GM12878 (cell line): ENCODE data around the gene CLDN9. TPM values are rescaled to one million over a fixed set of nuclear protein-coding genes. Genes with fewer than 3 reads are reported as not detected.

Source experiments
- ATAC-seq: fragments of 200-7000 bp; cut with Tn5 transposase; 3 replicates; pipeline ENCODE4 v1.9.1; 2020; ENCODE audit warnings: mild to moderate bottlenecking, moderate library complexity
- BruUV-seq: library from RNA; stranded (reverse); fragments of 400-500 nt; replicated peaks from 2 replicates; lab custom pipeline; 2021; lab: Mats Ljungman, UMichigan
- CTCF ChIA-PET: fragments of 300-600 bp; sonication (Branson Sonifier 250); formaldehyde crosslinking; extraction: SDS; loops from one replicate; lab custom pipeline; 2021; ENCODE audit warnings: inconsistent platforms; lab: Yijun Ruan, JAX
- POLR2A ChIA-PET: fragments of 350-600 bp; formaldehyde crosslinking; extraction: SDS; loops from one replicate; lab custom pipeline; 2021; ENCODE audit warnings: inconsistent platforms; lab: Charles Lee
- RAD21 ChIA-PET: fragments of 300-600 bp; sonication (Branson Sonifier 250); formaldehyde crosslinking; loops from one replicate; lab custom pipeline; 2023; ENCODE audit warnings: antibody characterized with exemption; ENCODE audit not compliant: unreplicated experiment; lab: Charles Lee
- SMC1A ChIA-PET: fragments of 300-600 bp; sonication (Branson Sonifier 250); formaldehyde crosslinking; loops from one replicate; lab custom pipeline; 2023; ENCODE audit not compliant: unreplicated experiment, uncharacterized antibody; lab: Charles Lee
- DNase-seq: peaks from one replicate; pipeline ENCODE4 v3.0.0-alpha.2; 2011; ENCODE audit warnings: low read depth, low spot score
- FAIRE-seq: peaks from 3 replicates; lab custom pipeline; 2011; peaks lifted over from hg19 to GRCh38; lab: Jason Lieb, UNC
- H2AFZ ChIP-seq: 2 replicates; pipeline ENCODE4 v1.6.0; 2011; ENCODE audit warnings: low read depth, low read length, control low read depth; ENCODE audit not compliant: control insufficient read depth
- H3K27ac ChIP-seq: 2 replicates; pipeline ENCODE4 v1.5.1; 2011; ENCODE audit warnings: control low read depth; ENCODE audit not compliant: control insufficient read depth, insufficient read depth
- H3K27me3 ChIP-seq, 2 experiments: replicated peaks in 1 of 2; 2 replicates each; pipeline versions ENCODE4 v1.6.0 to v1.6.1; 2011; ENCODE audit warnings: low read length in 1 of 2; ENCODE audit not compliant: control insufficient read depth in 2 of 2, insufficient read depth in 2 of 2
- H3K36me3 ChIP-seq, 2 experiments: 2 replicates each; pipeline ENCODE4 v1.5.1; 2011; ENCODE audit warnings: low read length in 1 of 2; ENCODE audit not compliant: control insufficient read depth in 2 of 2, insufficient read depth in 2 of 2
- H3K4me1 ChIP-seq: 2 replicates; pipeline ENCODE4 v1.6.1; 2011; ENCODE audit warnings: mild to moderate bottlenecking, low read length, moderate library complexity, mixed read lengths; ENCODE audit not compliant: control insufficient read depth, insufficient read depth
- H3K4me2 ChIP-seq: 2 replicates; pipeline ENCODE4 v1.6.0; 2011; ENCODE audit warnings: control low read depth; ENCODE audit not compliant: control insufficient read depth, insufficient read depth
- H3K4me3 ChIP-seq: fragments of 200-600 bp; sonication (generic); 2 replicates; pipeline ENCODE4 v1.5.1; 2016
- H3K79me2 ChIP-seq: 2 replicates; pipeline ENCODE4 v1.6.0; 2011; ENCODE audit warnings: low read length; ENCODE audit not compliant: control insufficient read depth, insufficient read depth
- H3K9ac ChIP-seq: 2 replicates; pipeline ENCODE4 v1.8.0; 2011; ENCODE audit warnings: low read length, control low read depth, mixed read lengths; ENCODE audit not compliant: control insufficient read depth, insufficient read depth
- H3K9me3 ChIP-seq: replicated peaks from 3 replicates; pipeline ENCODE4 v1.5.1; 2011; ENCODE audit warnings: mild to moderate bottlenecking, low read length; ENCODE audit not compliant: control insufficient read depth, insufficient read depth
- H4K20me1 ChIP-seq: 2 replicates; pipeline ENCODE4 v1.6.0; 2011; ENCODE audit not compliant: control insufficient read depth, insufficient read depth
- BRCA1 ChIP-seq: IDR thresholded peaks from 2 replicates; pipeline ENCODE4 v1.6.1; 2011; ENCODE audit warnings: low read depth, low read length, improper control_type of control experiment
- CBX5 ChIP-seq: sonication (generic); IDR thresholded peaks from 2 replicates; pipeline ENCODE4 v1.6.1; 2016; ENCODE audit warnings: low read depth, moderate library complexity, mild to moderate bottlenecking, inconsistent platforms
- EED ChIP-seq: sonication (generic); IDR thresholded peaks from 2 replicates; pipeline ENCODE4 v1.6.1; 2016; ENCODE audit warnings: antibody characterized with exemption, low read depth
- ETV6 ChIP-seq, 2 experiments: fragments of 450-650 bp in 1 of 2; IDR thresholded peaks in 1 of 2; conservative IDR thresholded peaks in 1 of 2; 2 replicates each; pipeline ENCODE4 v1.6.1; 2014; ENCODE audit warnings: antibody characterized with exemption in 1 of 2, borderline replicate concordance in 1 of 2, low read depth in 1 of 2, mild to moderate bottlenecking in 1 of 2, moderate library complexity in 1 of 2
- MEF2B ChIP-seq: fragments of 450-650 bp; IDR thresholded peaks from 2 replicates; pipeline ENCODE4 v1.6.1; 2018; ENCODE audit warnings: mild to moderate bottlenecking, moderate library complexity; ENCODE audit not compliant: partially characterized antibody, poor library complexity, severe bottlenecking
- NBN ChIP-seq: fragments of 450-650 bp; IDR thresholded peaks from 2 replicates; pipeline ENCODE4 v1.6.1; 2016
- RB1 ChIP-seq: fragments of 450-650 bp; formaldehyde crosslinking; IDR thresholded peaks from 2 replicates; pipeline ENCODE4 v1.6.1; 2017; ENCODE audit warnings: mild to moderate bottlenecking, borderline replicate concordance
- RFX5 ChIP-seq: IDR thresholded peaks from 2 replicates; pipeline ENCODE4 v1.6.1; 2011; ENCODE audit warnings: low read depth, low read length, improper control_type of control experiment
- TBL1XR1 ChIP-seq: IDR thresholded peaks from 2 replicates; pipeline ENCODE4 v1.6.1; 2012; ENCODE audit warnings: low read depth, low read length, improper control_type of control experiment
- YY1 ChIP-seq: IDR thresholded peaks from 2 replicates; pipeline ENCODE4 v1.6.1; 2011; ENCODE audit warnings: low read depth, mild to moderate bottlenecking, low read length
- WGBS: methylation state at CpG from one replicate; pipeline ENCODE4 v1.1.6; 2016; ENCODE audit warnings: low lambda C conversion rate; ENCODE audit not compliant: insufficient replicate concordance, insufficient coverage; ENCODE audit errors: missing lambda C conversion rate; 5-methylcytosine and 5-hydroxymethylcytosine counted together
- in situ Hi-C: fragments of 300-500 bp; cut with MboI; formaldehyde crosslinking; loops from 9 replicates; pipeline ENCODE4 v1.14.3; 2018; ENCODE audit warnings: mixed read lengths
- intact Hi-C: fragments of 100-400 bp; cut with micrococcal nuclease; formaldehyde crosslinking; loops from one replicate; pipeline ENCODE4 v1.14.2; 2022; ENCODE audit not compliant: unreplicated experiment
- polyA plus RNA-seq, 11 experiments: library from polyadenylated mRNA; depleted of rRNA in 4 of 11; unstranded in 6 of 11; stranded (reverse) in 5 of 11; fragments of >200 nt; fragmentation: Nextera tagmentation in 4 of 11; fragmentation: Illumina TruSeq in 1 of 11; extraction: Ambion mirVana in 4 of 11; extraction: Trizol in 1 of 11; gene quantifications; 1 replicate in 1 of 11; 2 replicates in 10 of 11; pipeline versions ENCODE4 v1.2.1 to v1.2.3, GENCODE V29; 2011 to 2016; ENCODE audit warnings: inconsistent platforms in 2 of 11, missing spikeins in 2 of 11, low read depth in 1 of 11
- total RNA-seq, 4 experiments: library from RNA; depleted of rRNA in 3 of 4; stranded (reverse); fragments of >200 nt in 3 of 4; fragmentation: Illumina TruSeq in 1 of 4; extraction: Trizol in 1 of 4; gene quantifications; 2 replicates each; pipeline versions ENCODE4 v1.2.1 to v1.2.3, GENCODE V29; 2013 to 2021
- TF ChIP-seq, protein P1 (sequence below): fragments of 450-650 bp; IDR thresholded peaks from 2 replicates; pipeline ENCODE4 v1.6.1; 2017; ENCODE audit warnings: borderline replicate concordance
- TF ChIP-seq, protein P2 (sequence below): fragments of 150-350 bp; IDR thresholded peaks from 2 replicates; pipeline ENCODE4 v1.6.1; 2014; ENCODE audit warnings: mild to moderate bottlenecking, low read depth, low read length

CLDN9 gene
- total and polyA plus RNA-seq, 10 of the 15 experiments (the other 5 are each of a cell fraction or from before 2014, with no cell fraction given), result not detected

DNA sequence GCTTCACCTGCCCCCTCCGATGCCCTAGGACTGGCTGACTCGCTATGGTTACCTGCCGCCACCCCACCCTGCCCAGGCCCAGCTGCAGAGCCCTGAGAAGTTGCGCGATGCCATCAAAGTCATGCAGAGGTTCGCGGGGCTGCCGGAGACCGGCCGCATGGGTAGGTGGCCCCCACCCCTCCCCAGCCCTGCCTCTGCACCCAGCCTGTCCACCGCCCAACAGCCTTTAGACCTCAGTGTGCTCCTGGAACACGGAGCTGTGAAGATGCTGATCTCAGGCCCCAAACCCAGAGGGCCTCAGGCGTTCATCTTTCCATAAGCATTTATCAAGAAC lies 34.6 kb downstream of the CLDN9 start:
- POLR2A ChIA-PET, result interaction anchor here (0.7 kb wide), 1 partner anchor 24 kb away, joined by 3 read pairs; no protein-coding TSS in a partner anchor
- RAD21 ChIA-PET, result interaction anchor here (0.7 to 1.2 kb wide), 2 partner anchors 14 to 212 kb away, joined by 3 to 4 read pairs; no protein-coding TSS in a partner anchor
- H3K27me3 ChIP-seq, result no peaks in the 10 kb centered on the region; a peak in 2 of 4 replicates
- in situ Hi-C loops (no loop called here), intact Hi-C loops (no loop called here)
- no peaks in the 10 kb centered on the region for H4K20me1 ChIP-seq
- peaks cover 2% of the 10 kb centered on the region; the same call in 1 of the 2 replicates for H3K4me1 ChIP-seq
- no peak overlapping the region for H3K27ac ChIP-seq
- no peaks in the 10 kb centered on the region for H3K9me3 ChIP-seq
- no peaks in the 10 kb centered on the region for H3K36me3 ChIP-seq
- H3K4me2 ChIP-seq, result no peak overlapping the region
- no peak for ATAC-seq
- CTCF ChIA-PET, result interaction anchor here (1.2 to 5.6 kb wide), 5 partner anchors 12 to 103 kb away, joined by 3 to 28 read pairs (median 18); no protein-coding TSS in a partner anchor
- WGBS, result 56% methylated on average over 6 of the region's 13 CpGs
- no TSS peak for BruUV-seq
- H3K9ac ChIP-seq, result no peak overlapping the region
- H3K79me2 ChIP-seq, result no peaks in the 10 kb centered on the region
- DNase-seq, result no peak
- FAIRE-seq, result no peak
- SMC1A ChIA-PET, result interaction anchor here (1.1 kb wide), 1 partner anchor 12 kb away, joined by 4 read pairs; no protein-coding TSS in a partner anchor
- H2AFZ ChIP-seq, result no peak overlapping the region
- TF ChIP-seq RB1, result no peak
- TF ChIP-seq YY1, result no peak
- TF ChIP-seq NBN, result no peak
- TF ChIP-seq EED, result no peak
- no peak for TF ChIP-seq TBL1XR1
- no peak for TF ChIP-seq MEF2B
- no peak for TF ChIP-seq CBX5
- TF ChIP-seq ETV6 (conservative IDR thresholded peaks at IDR 0.05 in 1 of 2, IDR thresholded peaks at IDR 0.05 in 1 of 2; ENCODE audit: borderline replicate concordance in 1 of 2, low read depth in 1 of 2), result no peak
- no peak for TF ChIP-seq RFX5
- TF ChIP-seq, protein P1, sequence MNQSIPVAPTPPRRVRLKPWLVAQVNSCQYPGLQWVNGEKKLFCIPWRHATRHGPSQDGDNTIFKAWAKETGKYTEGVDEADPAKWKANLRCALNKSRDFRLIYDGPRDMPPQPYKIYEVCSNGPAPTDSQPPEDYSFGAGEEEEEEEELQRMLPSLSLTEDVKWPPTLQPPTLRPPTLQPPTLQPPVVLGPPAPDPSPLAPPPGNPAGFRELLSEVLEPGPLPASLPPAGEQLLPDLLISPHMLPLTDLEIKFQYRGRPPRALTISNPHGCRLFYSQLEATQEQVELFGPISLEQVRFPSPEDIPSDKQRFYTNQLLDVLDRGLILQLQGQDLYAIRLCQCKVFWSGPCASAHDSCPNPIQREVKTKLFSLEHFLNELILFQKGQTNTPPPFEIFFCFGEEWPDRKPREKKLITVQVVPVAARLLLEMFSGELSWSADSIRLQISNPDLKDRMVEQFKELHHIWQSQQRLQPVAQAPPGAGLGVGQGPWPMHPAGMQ, result no peak
- TF ChIP-seq, protein P2, sequence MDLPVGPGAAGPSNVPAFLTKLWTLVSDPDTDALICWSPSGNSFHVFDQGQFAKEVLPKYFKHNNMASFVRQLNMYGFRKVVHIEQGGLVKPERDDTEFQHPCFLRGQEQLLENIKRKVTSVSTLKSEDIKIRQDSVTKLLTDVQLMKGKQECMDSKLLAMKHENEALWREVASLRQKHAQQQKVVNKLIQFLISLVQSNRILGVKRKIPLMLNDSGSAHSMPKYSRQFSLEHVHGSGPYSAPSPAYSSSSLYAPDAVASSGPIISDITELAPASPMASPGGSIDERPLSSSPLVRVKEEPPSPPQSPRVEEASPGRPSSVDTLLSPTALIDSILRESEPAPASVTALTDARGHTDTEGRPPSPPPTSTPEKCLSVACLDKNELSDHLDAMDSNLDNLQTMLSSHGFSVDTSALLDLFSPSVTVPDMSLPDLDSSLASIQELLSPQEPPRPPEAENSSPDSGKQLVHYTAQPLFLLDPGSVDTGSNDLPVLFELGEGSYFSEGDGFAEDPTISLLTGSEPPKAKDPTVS, result no peak
- no peak for TF ChIP-seq BRCA1
- H3K4me3 ChIP-seq, result no peak overlapping the region
